HG02981 (cell line): ENCODE data around the gene ZDHHC14.
A peak's percentile ranks its signal among the peaks of the same experiment; 100 is the strongest.
"Not testable (repeated sequence)": the region's sequence is repeated elsewhere in the genome, so short reads cannot be mapped to it uniquely, and the experiment has no call there.

Experiments
- ATAC-seq: cut with Tn5 transposase; IDR thresholded peaks from one replicate; pipeline ENCODE4 v1.9.1; 2021; ENCODE audit warnings: mild to moderate bottlenecking, moderate library complexity; ENCODE audit not compliant: unreplicated experiment

Gene ZDHHC14

GRCh38 chr6:157380779-157381561 lies at the start of gene ZDHHC14:
ZDHHC14 (plus strand) TSS chr6:157381190.
- ATAC-seq: peak; percentile 62

GRCh38 chr6:157332813-157333212 lies 48.2 kb upstream of the ZDHHC14 start:
- ATAC-seq: no peak

- no peak for ATAC-seq
These were observed 47.5 kb upstream of the ZDHHC14 start for GRCh38 chr6:157333537-157333936.

GRCh38 chr6:157333956-157334355 lies 47.0 kb upstream of the ZDHHC14 start:
- ATAC-seq: no peak

- ATAC-seq: no peak
These were observed 45.2 kb upstream of the ZDHHC14 start for GRCh38 chr6:157335829-157336228.

GRCh38 chr6:157337276-157337675 lies 43.7 kb upstream of the ZDHHC14 start:
- ATAC-seq: not testable (repeated sequence)

GRCh38 chr6:157337751-157338150 lies 43.2 kb upstream of the ZDHHC14 start:
- no peak for ATAC-seq

- no peak for ATAC-seq
These were observed 41.6 kb upstream of the ZDHHC14 start for GRCh38 chr6:157339432-157339831.

- no peak for ATAC-seq
These were observed 37.3 kb upstream of the ZDHHC14 start for GRCh38 chr6:157343732-157344131.

- ATAC-seq: no peak
These were observed 34.6 kb upstream of the ZDHHC14 start for GRCh38 chr6:157346373-157346772.

- no peak for ATAC-seq
These were observed 22.7 kb upstream of the ZDHHC14 start for GRCh38 chr6:157358287-157358686.

GRCh38 chr6:157361886-157362285 lies 19.1 kb upstream of the ZDHHC14 start:
- ATAC-seq: no peak

- no peak for ATAC-seq
These were observed 16.3 kb upstream of the ZDHHC14 start for GRCh38 chr6:157364705-157365104.

GRCh38 chr6:157366648-157367047 lies 14.3 kb upstream of the ZDHHC14 start:
- ATAC-seq: no peak

GRCh38 chr6:157368359-157369049 lies 12.5 kb upstream of the ZDHHC14 start:
- ATAC-seq: no peak

GRCh38 chr6:157370755-157371154 lies 10.2 kb upstream of the ZDHHC14 start:
- ATAC-seq: no peak

GRCh38 chr6:157372501-157373280 lies 8.3 kb upstream of the ZDHHC14 start:
- no peak for ATAC-seq

- no peak for ATAC-seq
These were observed 6.0 kb upstream of the ZDHHC14 start for GRCh38 chr6:157374889-157375443.

GRCh38 chr6:157376241-157376640 lies 4.7 kb upstream of the ZDHHC14 start:
- ATAC-seq: no peak

GRCh38 chr6:157376706-157377230 lies 4.2 kb upstream of the ZDHHC14 start:
- no peak for ATAC-seq
